B cell (primary cell): ENCODE data around the gene SIPA1L3. TPM values are rescaled to one million over a fixed set of nuclear protein-coding genes. Genes with fewer than 3 reads are reported as not detected.

Experiments used
- ATAC-seq: fragments of 200-7000 bp; cut with Tn5 transposase; one replicate; pipeline ENCODE4 v1.10.0; 2021; ENCODE audit warnings: low read depth, mild to moderate bottlenecking, moderate number of reproducible peaks, moderate library complexity
- CTCF ChIA-PET: fragments of 350-600 bp; sonication (Branson Sonifier 250); formaldehyde crosslinking; loops from one replicate; lab custom pipeline; 2021; ENCODE audit warnings: antibody characterized with exemption, inconsistent platforms; lab: Charles Lee
- POLR2A ChIA-PET: fragments of 350-600 bp; sonication (Branson Sonifier 250); formaldehyde crosslinking; loops from one replicate; lab custom pipeline; 2021; ENCODE audit warnings: antibody characterized with exemption; lab: Charles Lee
- DNase-seq: peaks from one replicate; pipeline ENCODE4 v3.0.0; 2013
- H2AFZ ChIP-seq: 2 replicates; pipeline ENCODE4 v1.6.1; 2012; ENCODE audit warnings: mild to moderate bottlenecking, low read depth, low read length; ENCODE audit not compliant: insufficient read depth, poor library complexity, severe bottlenecking
- H3K27ac ChIP-seq, 2 donors: 1 replicate in 1 of 2; 2 replicates in 1 of 2; pipeline ENCODE4 v1.5.1; 2012 to 2013; ENCODE audit warnings: low read length in 2 of 2, mild to moderate bottlenecking in 2 of 2, moderate library complexity in 1 of 2
- H3K27me3 ChIP-seq, 4 experiments: fragments of 200-600 bp in 1 of 4; sonication (generic) in 1 of 4; replicated peaks in 1 of 4; 1 replicate in 2 of 4; 2 replicates in 2 of 4; pipeline versions ENCODE4 v1.6.1 to v1.7.0; 2013 to 2016; ENCODE audit warnings: low read length in 3 of 4, mild to moderate bottlenecking in 2 of 4, mixed read lengths in 1 of 4, moderate library complexity in 1 of 4; ENCODE audit not compliant: insufficient read depth in 4 of 4, control insufficient read depth in 3 of 4; ENCODE audit errors: control extremely low read depth in 1 of 4
- H3K36me3 ChIP-seq, 2 experiments: replicated peaks in 1 of 2; 1 replicate in 1 of 2; 2 replicates in 1 of 2; pipeline versions ENCODE4 v1.6.1 to v1.7.1; 2013; ENCODE audit warnings: low read length in 1 of 2; ENCODE audit not compliant: insufficient read depth in 2 of 2, control insufficient read depth in 1 of 2; ENCODE audit errors: control extremely low read depth in 1 of 2, extremely low read depth in 1 of 2
- H3K4me1 ChIP-seq, 2 donors: fragments of 200-600 bp in 1 of 2; sonication (generic) in 1 of 2; 1 replicate in 1 of 2; 2 replicates in 1 of 2; pipeline versions ENCODE4 v1.5.1 to v1.6.1; 2013 to 2017; ENCODE audit warnings: low read length in 2 of 2; ENCODE audit not compliant: control insufficient read depth in 2 of 2, insufficient read depth in 2 of 2
- H3K4me2 ChIP-seq: replicated peaks from 2 replicates; pipeline ENCODE3; 2012; ENCODE audit warnings: mild to moderate bottlenecking, low read depth, low read length; ENCODE audit not compliant: poor library complexity, severe bottlenecking
- H3K4me3 ChIP-seq, 5 experiments: fragments of 200-600 bp in 1 of 5; sonication (generic) in 1 of 5; 1 replicate in 3 of 5; 2 replicates in 2 of 5; pipeline versions ENCODE4 v1.5.1 to v1.7.0; 2011 to 2016; ENCODE audit warnings: low read length in 4 of 5, mild to moderate bottlenecking in 4 of 5, low read depth in 2 of 5, control low read depth in 1 of 5, moderate library complexity in 1 of 5; ENCODE audit not compliant: insufficient read depth in 1 of 5; ENCODE audit errors: control extremely low read depth in 1 of 5, extremely low read depth in 1 of 5
- H3K79me2 ChIP-seq: fragments of 200-600 bp; sonication (generic); one replicate; pipeline ENCODE4 v1.6.0; 2016; ENCODE audit warnings: low read length; ENCODE audit not compliant: control insufficient read depth, insufficient read depth
- H3K9ac ChIP-seq: fragments of 200-600 bp; sonication (generic); 2 replicates; pipeline ENCODE4 v1.6.1; 2017; ENCODE audit warnings: mild to moderate bottlenecking, low read length, moderate library complexity
- H3K9me3 ChIP-seq, 3 donors: one replicate each; pipeline versions ENCODE4 v1.6.1 to v1.7.1; 2013; ENCODE audit warnings: low read length in 2 of 3; ENCODE audit not compliant: control insufficient read depth in 2 of 3, insufficient read depth in 1 of 3; ENCODE audit errors: control extremely low read depth in 1 of 3
- H4K20me1 ChIP-seq: 2 replicates; pipeline ENCODE4 v1.6.0; 2012; ENCODE audit warnings: mild to moderate bottlenecking, low read length; ENCODE audit not compliant: insufficient read depth, control insufficient read depth, poor library complexity, severe bottlenecking
- H3K27ac Mint-ChIP-seq: one replicate; pipeline ENCODE4 v1.8.0; 2021; ENCODE audit warnings: mixed read lengths
- H3K27me3 Mint-ChIP-seq: one replicate; pipeline ENCODE4 v1.8.0; 2021; ENCODE audit warnings: mixed read lengths
- H3K4me1 Mint-ChIP-seq: one replicate; pipeline ENCODE4 v1.8.0; 2021; ENCODE audit warnings: mixed read lengths
- H3K4me3 Mint-ChIP-seq: one replicate; pipeline ENCODE4 v1.8.0; 2021; ENCODE audit warnings: mixed read lengths
- H3K9me3 Mint-ChIP-seq: one replicate; pipeline ENCODE4 v1.8.0; 2022; ENCODE audit warnings: mixed read lengths; ENCODE audit not compliant: insufficient read depth
- EZH2 ChIP-seq: IDR thresholded peaks from 2 replicates; pipeline ENCODE4 v1.6.1; 2012; ENCODE audit warnings: borderline replicate concordance, low read depth, mild to moderate bottlenecking, moderate library complexity, low read length; ENCODE audit not compliant: insufficient read depth, poor library complexity, severe bottlenecking
- WGBS: methylation state at CpG from one replicate; pipeline ENCODE4 v1.1.5; 2013; ENCODE audit warnings: missing lambda C conversion rate; ENCODE audit not compliant: insufficient coverage; 5-methylcytosine and 5-hydroxymethylcytosine counted together
- intact Hi-C: fragments of 100-400 bp; cut with micrococcal nuclease; formaldehyde crosslinking; loops from one replicate; pipeline ENCODE4 v1.10.0; 2022
- polyA plus RNA-seq: library from polyadenylated mRNA; depleted of rRNA; stranded (reverse); fragments of >200 nt; gene quantifications from 2 replicates; pipeline ENCODE4 v1.2.3, GENCODE V29; 2012
- total RNA-seq, 2 donors: library from RNA; stranded (reverse); fragments of 120-200 nt in 1 of 2; gene quantifications; 1 replicate in 1 of 2; 2 replicates in 1 of 2; pipeline versions ENCODE4 v1.2.3 to v1.2.4, GENCODE V29; 2013 to 2022
- TF ChIP-seq, protein P1 (sequence below): fragments of 200-600 bp; IDR thresholded peaks from one replicate; pipeline ENCODE4 v1.8.0; 2022; ENCODE audit warnings: antibody characterized with exemption, mild to moderate bottlenecking

SIPA1L3 gene
- total and polyA plus RNA-seq, 2 donors (not counting 1 experiment from before 2014, with no cell fraction given), result 48.3 to 295 TPM

DNA sequence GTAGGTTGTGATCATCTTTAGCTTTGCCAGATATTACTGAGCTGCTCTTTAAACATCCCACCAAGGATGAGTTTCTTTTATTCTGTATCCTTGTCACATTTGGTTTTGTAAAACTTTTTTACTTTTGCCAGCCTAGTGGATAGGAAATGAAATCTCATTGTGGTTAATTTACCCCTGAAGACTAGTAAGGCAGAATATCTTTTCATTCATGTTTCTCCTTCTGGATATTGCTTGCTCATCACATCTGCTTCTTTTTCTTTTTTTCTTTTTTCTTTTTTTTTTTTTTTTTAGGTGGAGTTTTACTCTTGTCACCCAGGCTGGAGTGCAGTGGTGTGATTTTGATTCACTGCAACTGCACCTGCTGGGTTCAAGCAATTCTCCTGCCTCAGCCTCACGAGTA, 31.3 kb downstream of the SIPA1L3 start:
- no peaks in the 10 kb centered on the region for H3K27me3 ChIP-seq
- Mint-ChIP-seq H3K27me3 (no peaks in the 10 kb centered on the region), H3K9me3 (no peaks in the 10 kb centered on the region), H3K27ac (peak overlapping the region; percentile 84), H3K4me3 (peak overlapping the region; percentile 60), H3K4me1 (peaks cover 79% of the 10 kb centered on the region)
- no peak overlapping the region for H2AFZ ChIP-seq
- ATAC-seq, result no peak
- H4K20me1 ChIP-seq, result peaks cover 32% of the 10 kb centered on the region
- no peak overlapping the region for H3K9ac ChIP-seq
- H3K4me1 ChIP-seq, result peaks cover 40 to 58% of the 10 kb centered on the region in 2 donors
- ChIA-PET CTCF (interaction anchor here (2.2 kb wide), 1 partner anchor 13 kb away, joined by 7 read pairs; no protein-coding TSS in a partner anchor), POLR2A (interaction anchor here (0.7 to 1.4 kb wide), 6 partner anchors 9 to 110 kb away, joined by 3 to 7 read pairs (median 4); partner anchors contain the start of genes SIPA1L3 and WDR87)
- H3K9me3 ChIP-seq, result peaks cover 2 to 9% (median 7%) of the 10 kb centered on the region in 3 donors
- peaks cover 100% of the 10 kb centered on the region for H3K79me2 ChIP-seq
- intact Hi-C loops, result no loop called here
- peak overlapping the region; percentile 13 for H3K4me2 ChIP-seq
- H3K27ac ChIP-seq, result peak overlapping the region in 1 of 2 donors; percentile 61
- no peak for TF ChIP-seq EZH2
- TF ChIP-seq, protein P1, sequence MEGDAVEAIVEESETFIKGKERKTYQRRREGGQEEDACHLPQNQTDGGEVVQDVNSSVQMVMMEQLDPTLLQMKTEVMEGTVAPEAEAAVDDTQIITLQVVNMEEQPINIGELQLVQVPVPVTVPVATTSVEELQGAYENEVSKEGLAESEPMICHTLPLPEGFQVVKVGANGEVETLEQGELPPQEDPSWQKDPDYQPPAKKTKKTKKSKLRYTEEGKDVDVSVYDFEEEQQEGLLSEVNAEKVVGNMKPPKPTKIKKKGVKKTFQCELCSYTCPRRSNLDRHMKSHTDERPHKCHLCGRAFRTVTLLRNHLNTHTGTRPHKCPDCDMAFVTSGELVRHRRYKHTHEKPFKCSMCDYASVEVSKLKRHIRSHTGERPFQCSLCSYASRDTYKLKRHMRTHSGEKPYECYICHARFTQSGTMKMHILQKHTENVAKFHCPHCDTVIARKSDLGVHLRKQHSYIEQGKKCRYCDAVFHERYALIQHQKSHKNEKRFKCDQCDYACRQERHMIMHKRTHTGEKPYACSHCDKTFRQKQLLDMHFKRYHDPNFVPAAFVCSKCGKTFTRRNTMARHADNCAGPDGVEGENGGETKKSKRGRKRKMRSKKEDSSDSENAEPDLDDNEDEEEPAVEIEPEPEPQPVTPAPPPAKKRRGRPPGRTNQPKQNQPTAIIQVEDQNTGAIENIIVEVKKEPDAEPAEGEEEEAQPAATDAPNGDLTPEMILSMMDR, result no peak
- no peak overlapping the region for H3K4me3 ChIP-seq
- no peak for DNase-seq
- H3K36me3 ChIP-seq, result peaks cover 12 to 58% of the 10 kb centered on the region in 2 experiments
- no CpG with 5 or more reads among the region's 1 CpG for WGBS

DNA sequence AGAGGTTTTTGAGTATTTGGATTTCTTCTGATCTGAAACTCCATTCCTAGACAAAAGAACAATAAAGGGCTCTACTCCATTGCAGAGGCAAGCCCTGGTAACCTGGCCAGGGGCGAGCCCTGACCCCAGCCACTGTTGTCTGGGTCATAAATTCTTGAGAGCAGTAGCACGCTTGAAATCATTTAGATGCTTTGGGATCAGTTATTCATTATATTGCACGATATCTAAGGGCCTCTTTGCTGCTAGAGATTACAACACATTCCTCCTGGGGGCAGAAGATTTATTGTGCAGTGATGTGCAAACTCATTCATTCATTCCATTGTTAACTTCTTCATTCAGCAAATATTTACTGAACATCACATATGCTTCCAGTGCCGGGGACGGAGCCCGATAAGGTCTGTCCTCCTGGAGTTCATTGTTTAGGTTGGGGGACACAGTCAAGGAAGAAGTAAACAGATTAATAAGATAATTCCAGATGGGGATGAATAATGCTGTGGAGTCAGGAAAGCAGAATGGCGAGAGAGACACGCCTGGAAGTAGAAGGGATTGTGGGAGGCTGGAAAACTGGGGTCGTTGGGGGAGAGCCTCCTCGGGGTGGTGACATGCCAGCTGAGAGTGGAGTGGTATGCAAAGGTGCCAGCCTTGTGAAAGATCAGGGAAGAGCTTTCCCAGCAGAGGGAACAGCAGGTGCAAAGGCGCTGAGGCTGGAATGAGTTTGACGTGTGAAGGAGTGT, 34.9 kb downstream of the SIPA1L3 start:
- no peak overlapping the region for H3K4me3 ChIP-seq
- H3K4me1 ChIP-seq, result peaks cover 16 to 27% of the 10 kb centered on the region in 2 donors
- CTCF ChIA-PET, result no interaction called here
- Mint-ChIP-seq H3K27me3 (no peaks in the 10 kb centered on the region), H3K27ac (peak overlapping the region; percentile 67), H3K4me1 (peaks cover 59% of the 10 kb centered on the region), H3K4me3 (no peak overlapping the region), H3K9me3 (no peaks in the 10 kb centered on the region)
- POLR2A ChIA-PET, result no interaction called here
- H3K4me2 ChIP-seq, result no peak overlapping the region
- 98% methylated on average over 5 of the region's 12 CpGs for WGBS
- H3K27ac ChIP-seq, result no peak overlapping the region
- H4K20me1 ChIP-seq, result peaks cover 32% of the 10 kb centered on the region
- DNase-seq, result no peak
- peaks cover 100% of the 10 kb centered on the region for H3K79me2 ChIP-seq
- no peak overlapping the region for H3K9ac ChIP-seq
- intact Hi-C loops, result no loop called here
- TF ChIP-seq, protein P1, result no peak
- no peak for TF ChIP-seq EZH2
- H2AFZ ChIP-seq, result no peak overlapping the region
- H3K27me3 ChIP-seq, result no peaks in the 10 kb centered on the region
- peaks cover 0 to 1% (median 0%) of the 10 kb centered on the region in 3 donors for H3K9me3 ChIP-seq
- no peak for ATAC-seq
- peaks cover 7 to 43% of the 10 kb centered on the region in 2 experiments for H3K36me3 ChIP-seq
